PFSK-1 (cell line): ENCODE measurements around the gene KIF17.

ENCODE experiments used
- FOXP2 ChIP-seq: optimal IDR thresholded peaks from 2 replicates; pipeline ENCODE3; 2011; ENCODE audit warnings: borderline replicate concordance, control low read depth, inconsistent platforms; ENCODE audit not compliant: insufficient read depth; ENCODE audit errors: extremely low read length, extremely low read depth
- POLR2AphosphoS5 ChIP-seq: IDR thresholded peaks from 2 replicates; pipeline ENCODE4 v1.6.1; 2012; ENCODE audit warnings: low read depth, mild to moderate bottlenecking, control low read depth, low read length, moderate library complexity
- SIN3A ChIP-seq: IDR thresholded peaks from 2 replicates; pipeline ENCODE4 v1.6.1; 2012; ENCODE audit warnings: mild to moderate bottlenecking, low read length, moderate library complexity, borderline replicate concordance; ENCODE audit not compliant: insufficient read depth
- TAF1 ChIP-seq: IDR thresholded peaks from 2 replicates; pipeline ENCODE4 v1.6.1; 2012; ENCODE audit warnings: low read length, control low read depth, borderline replicate concordance; ENCODE audit not compliant: insufficient read depth
- TF ChIP-seq, protein P1 (sequence below), 2 experiments: IDR thresholded peaks; 2 replicates each; pipeline versions ENCODE4 v1.6.1 to v1.8.0; 2011 to 2012; ENCODE audit warnings: low read depth in 2 of 2, low read length in 2 of 2, control low read depth in 1 of 2, inconsistent platforms in 1 of 2, mild to moderate bottlenecking in 1 of 2, moderate library complexity in 1 of 2; ENCODE audit not compliant: insufficient read depth in 1 of 2

Gene KIF17

DNA sequence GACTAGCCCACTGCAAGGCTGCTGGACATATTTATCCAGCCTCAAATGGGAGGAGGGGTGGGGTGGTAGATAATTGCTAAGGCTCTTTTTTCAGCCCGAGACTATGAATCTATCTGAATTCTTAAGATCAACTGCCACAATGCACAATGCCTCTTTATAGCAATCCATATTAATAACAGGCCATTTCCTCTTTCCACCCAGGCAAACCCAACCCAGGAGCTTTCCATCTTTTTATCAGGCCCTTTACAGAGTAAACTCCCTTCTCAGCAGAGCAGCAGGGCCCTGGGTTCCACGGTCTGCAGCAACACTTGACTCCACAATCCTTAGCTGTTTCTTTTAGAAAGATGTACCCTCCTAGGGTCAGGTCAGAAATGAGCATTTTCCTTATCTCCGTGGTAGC lies 57.4 kb downstream of the KIF17 start:
- no peak for TF ChIP-seq TAF1
- TF ChIP-seq, protein P1, sequence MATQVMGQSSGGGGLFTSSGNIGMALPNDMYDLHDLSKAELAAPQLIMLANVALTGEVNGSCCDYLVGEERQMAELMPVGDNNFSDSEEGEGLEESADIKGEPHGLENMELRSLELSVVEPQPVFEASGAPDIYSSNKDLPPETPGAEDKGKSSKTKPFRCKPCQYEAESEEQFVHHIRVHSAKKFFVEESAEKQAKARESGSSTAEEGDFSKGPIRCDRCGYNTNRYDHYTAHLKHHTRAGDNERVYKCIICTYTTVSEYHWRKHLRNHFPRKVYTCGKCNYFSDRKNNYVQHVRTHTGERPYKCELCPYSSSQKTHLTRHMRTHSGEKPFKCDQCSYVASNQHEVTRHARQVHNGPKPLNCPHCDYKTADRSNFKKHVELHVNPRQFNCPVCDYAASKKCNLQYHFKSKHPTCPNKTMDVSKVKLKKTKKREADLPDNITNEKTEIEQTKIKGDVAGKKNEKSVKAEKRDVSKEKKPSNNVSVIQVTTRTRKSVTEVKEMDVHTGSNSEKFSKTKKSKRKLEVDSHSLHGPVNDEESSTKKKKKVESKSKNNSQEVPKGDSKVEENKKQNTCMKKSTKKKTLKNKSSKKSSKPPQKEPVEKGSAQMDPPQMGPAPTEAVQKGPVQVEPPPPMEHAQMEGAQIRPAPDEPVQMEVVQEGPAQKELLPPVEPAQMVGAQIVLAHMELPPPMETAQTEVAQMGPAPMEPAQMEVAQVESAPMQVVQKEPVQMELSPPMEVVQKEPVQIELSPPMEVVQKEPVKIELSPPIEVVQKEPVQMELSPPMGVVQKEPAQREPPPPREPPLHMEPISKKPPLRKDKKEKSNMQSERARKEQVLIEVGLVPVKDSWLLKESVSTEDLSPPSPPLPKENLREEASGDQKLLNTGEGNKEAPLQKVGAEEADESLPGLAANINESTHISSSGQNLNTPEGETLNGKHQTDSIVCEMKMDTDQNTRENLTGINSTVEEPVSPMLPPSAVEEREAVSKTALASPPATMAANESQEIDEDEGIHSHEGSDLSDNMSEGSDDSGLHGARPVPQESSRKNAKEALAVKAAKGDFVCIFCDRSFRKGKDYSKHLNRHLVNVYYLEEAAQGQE (IDR thresholded peaks at IDR 0.05; ENCODE audit: insufficient read depth in 1 of 2, low read depth in 2 of 2, low read length in 2 of 2), result no peak

DNA sequence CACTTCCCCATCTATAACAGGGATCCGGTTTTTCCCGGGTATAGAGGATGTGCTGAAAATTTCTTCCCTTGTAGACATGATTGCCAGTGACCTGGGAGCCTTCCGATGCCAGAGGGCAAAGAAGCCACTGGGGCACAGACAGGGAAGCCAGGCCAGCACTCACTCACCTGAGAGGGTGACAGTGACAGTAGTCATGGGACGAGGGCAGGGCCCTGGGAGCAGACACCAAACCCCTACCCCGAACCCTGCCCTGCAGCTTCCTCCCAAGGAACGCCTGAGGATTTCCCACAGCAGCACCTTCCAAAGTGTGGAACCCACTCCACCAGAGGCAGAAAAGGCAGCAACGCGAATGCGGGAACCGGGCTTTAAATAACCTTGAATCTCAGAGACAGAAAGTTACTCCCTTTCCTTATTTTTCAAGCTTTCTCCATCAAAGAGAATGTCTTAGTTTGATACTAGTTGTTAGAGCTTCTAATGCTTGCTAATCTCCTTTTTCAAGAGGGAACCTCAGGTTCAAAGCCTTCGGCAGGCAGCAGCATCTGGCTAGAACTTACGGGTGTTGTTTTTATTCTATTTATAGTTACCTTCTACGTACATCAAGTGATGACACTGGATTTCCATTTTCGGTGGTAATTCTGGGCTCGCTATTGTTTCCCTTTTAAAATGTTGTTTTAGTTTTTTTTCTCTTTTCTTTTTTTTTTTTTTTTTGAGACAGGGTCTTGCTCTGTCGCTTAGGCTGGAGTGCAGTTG lies 59.5 kb downstream of the KIF17 start:
- TF ChIP-seq POLR2AphosphoS5 (no peak), FOXP2 (no peak), SIN3A (no peak), TAF1 (no peak)

DNA sequence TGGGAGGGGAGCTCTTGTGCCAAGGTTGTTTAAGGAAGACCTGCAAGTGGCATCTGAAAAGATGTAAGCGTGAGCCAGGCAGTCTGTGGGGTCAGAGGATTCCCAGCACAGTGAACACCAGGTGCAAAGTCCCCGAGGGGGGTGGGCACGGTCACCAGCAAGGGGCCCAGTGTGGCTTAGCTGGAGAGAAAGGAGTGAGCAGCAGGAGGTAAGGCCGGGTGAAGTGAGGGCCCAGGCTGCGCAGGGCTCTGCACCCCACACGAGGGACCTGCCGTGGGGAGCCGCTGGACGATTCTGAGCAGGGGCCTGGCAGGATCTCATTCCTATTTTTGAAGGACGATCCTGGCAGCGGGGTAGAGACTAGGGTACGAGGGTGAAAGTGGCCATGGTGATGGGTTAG lies 60.8 kb downstream of the KIF17 start:
- TF ChIP-seq TAF1, result no peak
- TF ChIP-seq FOXP2, result no peak
- TF ChIP-seq SIN3A, result no peak
- TF ChIP-seq POLR2AphosphoS5, result no peak
- TF ChIP-seq, protein P1 (IDR thresholded peaks at IDR 0.05; ENCODE audit: insufficient read depth in 1 of 2, low read depth in 2 of 2, low read length in 2 of 2), result no peak

DNA sequence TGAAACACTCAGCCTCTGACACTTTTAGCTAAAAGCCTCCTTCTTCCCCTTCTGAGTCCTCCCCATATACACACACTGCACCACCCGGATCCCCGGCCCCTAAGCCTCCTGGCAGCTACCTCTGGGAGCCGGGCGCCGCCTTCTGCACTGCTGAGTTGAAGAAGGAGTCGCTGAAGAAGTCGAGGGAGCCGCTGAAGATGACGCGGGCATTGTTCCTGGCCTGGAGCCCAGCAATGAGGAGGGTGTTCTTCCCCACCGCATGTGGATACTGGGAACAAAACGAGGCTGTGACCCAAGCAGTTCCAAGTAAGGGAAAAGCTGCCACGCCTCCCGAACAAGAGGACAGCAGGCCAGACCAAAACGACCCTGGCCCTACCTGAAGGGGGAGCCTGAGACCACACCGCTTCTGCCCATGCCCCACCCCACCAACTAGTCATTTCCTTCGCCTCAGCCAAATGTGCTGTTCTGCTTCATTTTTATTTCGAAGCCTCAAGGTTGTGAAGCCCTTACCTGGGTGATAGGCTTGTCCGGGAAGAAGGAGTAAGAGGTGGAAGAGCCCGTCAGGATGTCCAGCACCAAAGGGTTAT lies 63.6 kb downstream of the KIF17 start:
- TF ChIP-seq POLR2AphosphoS5 (no peak), TAF1 (no peak), FOXP2 (no peak), SIN3A (no peak)
- TF ChIP-seq, protein P1 (IDR thresholded peaks at IDR 0.05; ENCODE audit: insufficient read depth in 1 of 2, low read depth in 2 of 2, low read length in 2 of 2), result no peak

DNA sequence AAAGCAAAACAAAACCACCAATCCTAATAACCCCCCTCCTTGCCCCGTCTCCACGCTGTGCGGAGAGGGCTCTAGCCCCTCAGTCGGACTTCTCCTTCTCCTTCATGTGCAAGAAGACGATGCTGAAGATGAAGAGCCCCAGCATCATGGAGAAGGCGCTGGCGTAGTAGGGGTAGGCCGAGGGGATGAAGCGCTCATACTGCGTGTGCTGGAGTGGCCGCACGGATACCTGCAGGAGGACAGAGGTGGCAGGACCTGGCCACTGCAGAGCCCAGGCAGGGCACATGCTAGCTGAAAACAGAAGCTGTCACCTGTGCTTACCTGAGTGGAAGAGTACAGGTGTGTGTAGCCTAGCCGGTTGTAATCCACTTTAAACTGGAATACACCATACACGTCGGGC lies 65.5 kb downstream of the KIF17 start:
- no peak for TF ChIP-seq TAF1
- TF ChIP-seq, protein P1 (IDR thresholded peaks at IDR 0.05; ENCODE audit: insufficient read depth in 1 of 2, low read depth in 2 of 2, low read length in 2 of 2), result no peak
- no peak for TF ChIP-seq POLR2AphosphoS5
- TF ChIP-seq FOXP2, result no peak
- TF ChIP-seq SIN3A, result no peak
